GM15510 (cell line): ENCODE measurements around the gene SYT1.

Experiments used
- POLR2A ChIP-seq: IDR thresholded peaks from 3 replicates; pipeline ENCODE4 v1.6.1; 2011; ENCODE audit warnings: borderline replicate concordance; ENCODE audit not compliant: insufficient read length; ENCODE audit errors: extremely low read depth

Gene SYT1

GRCh38 chr12:79000501-79000900, 135.9 kb downstream of the SYT1 start:
- no peak for TF ChIP-seq POLR2A

DNA sequence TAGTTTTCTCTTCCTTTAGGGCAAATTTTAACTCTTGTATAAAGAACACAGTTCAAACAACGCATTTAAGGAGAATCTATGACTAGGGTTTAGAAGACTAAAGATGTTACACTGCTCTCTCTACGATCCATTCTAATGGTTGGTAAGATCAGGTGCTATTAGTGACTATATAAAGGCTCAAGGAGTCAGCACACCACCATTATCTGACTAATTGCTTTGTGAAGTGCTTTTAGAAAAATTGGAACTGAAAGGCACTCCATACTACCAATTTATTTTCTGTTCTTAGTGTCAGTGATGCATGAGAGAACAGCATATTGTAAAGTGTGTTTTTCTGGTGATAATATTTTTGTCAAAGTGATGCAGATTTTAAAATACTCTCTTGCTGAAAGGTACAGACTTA, 136.8 kb downstream of the SYT1 start:
- no peak for TF ChIP-seq POLR2A

DNA sequence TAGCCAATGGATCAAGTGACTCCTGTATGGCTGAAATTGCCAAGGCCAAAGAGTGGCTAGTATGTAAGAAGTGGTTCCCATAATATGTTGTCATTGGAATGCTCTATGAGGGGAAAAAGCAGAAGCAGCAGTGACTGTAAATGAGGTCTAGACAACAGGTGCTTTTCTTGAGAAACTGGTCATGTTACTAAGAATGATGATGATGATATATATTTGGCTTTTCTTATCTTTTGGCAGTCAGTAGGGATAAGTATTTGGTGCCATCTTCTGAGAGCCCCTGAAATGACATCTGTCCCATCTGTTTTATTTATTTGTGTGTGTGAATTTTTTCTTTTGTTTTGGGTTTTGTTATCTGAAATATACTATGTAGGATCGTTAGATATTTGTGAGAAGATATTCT, 141.7 kb downstream of the SYT1 start:
- no peak for TF ChIP-seq POLR2A

DNA sequence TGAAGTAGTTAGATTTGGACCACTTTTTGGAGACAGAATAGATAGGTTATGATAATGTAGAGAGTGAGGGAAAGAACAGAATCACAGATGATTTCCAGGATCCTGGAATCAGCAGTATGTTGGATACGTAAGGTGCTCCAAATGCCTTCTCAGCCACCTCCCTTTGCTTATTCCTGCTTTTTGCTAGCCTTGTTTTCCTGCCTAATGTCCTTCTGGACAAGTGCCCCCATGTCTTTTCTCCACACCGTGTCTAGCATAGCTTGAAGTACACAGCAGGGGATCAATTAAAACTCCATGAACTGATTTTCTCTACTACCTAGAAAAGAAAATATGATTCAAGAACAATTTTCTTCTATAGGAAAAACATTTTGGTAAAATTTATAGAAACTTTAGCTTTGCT, 144.0 kb downstream of the SYT1 start:
- no peak for TF ChIP-seq POLR2A

DNA sequence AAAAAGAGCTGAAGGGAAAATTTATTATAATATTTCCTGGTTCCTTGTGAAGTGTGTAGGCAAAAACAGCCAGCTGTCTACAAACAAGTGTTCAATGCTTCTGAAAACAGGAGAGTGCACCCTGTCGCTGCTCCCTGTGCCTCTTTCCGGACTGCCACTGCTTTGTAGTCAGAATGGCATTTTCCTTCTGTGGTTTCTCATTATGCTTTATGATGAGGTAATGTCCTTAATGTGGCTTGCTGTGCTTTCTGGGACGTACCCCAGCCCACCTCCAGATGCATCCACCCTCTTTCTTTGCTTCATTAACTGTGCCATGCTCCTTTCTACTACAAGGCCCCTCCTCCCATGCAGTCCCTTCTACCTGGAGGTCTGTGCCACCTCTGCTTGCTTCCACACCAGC, 148.1 kb downstream of the SYT1 start:
- TF ChIP-seq POLR2A = no peak

- TF ChIP-seq POLR2A = no peak
These were observed 151.6 kb downstream of the SYT1 start for GRCh38 chr12:79016181-79016580.

DNA sequence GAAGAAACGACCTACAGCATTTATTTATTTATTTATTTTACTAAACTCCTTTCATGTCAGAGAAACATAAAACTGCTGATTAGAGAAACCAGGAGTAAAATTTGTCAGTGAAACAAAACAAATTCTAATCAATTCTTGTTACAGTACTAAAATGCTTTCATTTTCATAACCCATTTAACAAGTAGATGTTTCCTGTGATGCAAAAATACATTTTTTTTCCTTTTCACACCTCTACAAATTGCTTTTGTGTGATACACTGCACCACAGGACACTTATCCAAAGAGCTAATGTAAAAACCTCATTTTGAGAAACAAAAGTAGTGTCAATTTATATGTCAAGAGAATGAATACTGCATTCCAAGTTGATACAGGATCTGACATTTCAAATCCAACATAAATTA, 155.1 kb downstream of the SYT1 start:
- TF ChIP-seq POLR2A = no peak

- TF ChIP-seq POLR2A = no peak
These were observed 155.5 kb downstream of the SYT1 start for GRCh38 chr12:79020106-79020505.

- TF ChIP-seq POLR2A = no peak
These were observed 156.4 kb downstream of the SYT1 start for GRCh38 chr12:79021021-79021420.

DNA sequence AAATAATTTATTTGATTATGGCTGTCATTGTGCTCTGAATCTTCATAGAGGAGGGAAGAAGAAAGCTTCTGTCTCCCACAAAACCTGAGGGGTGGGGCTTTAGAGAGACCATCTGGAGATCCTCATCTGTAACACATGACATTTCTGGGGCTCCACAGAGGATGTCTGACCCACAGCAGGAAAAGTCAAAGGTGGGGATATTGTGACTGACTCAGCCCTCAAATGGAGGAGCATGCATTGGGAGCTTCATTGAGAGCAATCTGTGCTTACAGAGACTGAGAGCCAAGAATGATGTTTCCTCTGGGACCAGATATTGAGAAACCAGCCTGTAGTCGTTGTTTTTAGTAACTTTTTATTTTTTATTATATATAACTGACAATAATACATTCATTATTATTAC, 158.7 kb downstream of the SYT1 start:
- no peak for TF ChIP-seq POLR2A

DNA sequence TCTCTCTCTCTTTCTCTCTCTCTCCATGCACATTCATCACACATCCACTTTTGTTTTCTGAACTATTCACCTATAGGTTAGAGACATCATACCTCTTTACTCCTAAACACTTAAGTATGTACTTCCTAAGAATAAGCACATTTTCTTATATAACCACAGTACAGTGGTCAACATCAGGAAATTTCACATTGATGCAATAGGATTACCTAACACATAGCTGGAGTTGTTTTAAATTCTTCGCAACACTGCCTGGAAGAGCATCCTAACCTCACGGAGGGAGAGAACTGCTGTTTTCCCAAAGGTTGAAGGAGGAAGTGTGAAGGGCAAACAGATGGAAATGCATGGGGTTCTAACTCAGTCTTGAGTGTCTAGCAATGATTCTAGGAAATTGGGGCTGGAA, 159.2 kb downstream of the SYT1 start:
- TF ChIP-seq POLR2A = no peak

DNA sequence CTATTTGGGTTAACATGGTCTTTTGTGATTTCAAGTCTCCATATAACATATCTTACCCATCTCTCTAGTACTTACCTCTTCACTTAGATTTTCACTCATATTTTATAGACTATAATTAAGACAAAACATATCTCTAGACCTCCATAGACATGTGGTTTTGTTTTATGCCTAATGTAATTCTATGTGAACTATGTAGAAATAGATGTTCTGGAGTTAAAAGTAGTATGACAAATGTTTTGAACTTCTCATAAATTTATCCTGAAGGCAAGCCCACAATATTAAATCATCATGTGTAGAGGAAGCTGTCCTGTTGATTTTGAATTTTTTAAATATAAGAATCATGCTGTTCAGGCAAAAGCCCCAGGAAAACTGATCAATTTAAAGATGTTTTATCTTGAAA, 169.2 kb downstream of the SYT1 start:
- TF ChIP-seq POLR2A = no peak

GRCh38 chr12:79046021-79046420, 181.4 kb downstream of the SYT1 start:
- TF ChIP-seq POLR2A = no peak

- TF ChIP-seq POLR2A = no peak
These were observed 184.4 kb downstream of the SYT1 start for GRCh38 chr12:79048962-79049361.

GRCh38 chr12:79053394-79053793, 188.8 kb downstream of the SYT1 start:
- TF ChIP-seq POLR2A = no peak

DNA sequence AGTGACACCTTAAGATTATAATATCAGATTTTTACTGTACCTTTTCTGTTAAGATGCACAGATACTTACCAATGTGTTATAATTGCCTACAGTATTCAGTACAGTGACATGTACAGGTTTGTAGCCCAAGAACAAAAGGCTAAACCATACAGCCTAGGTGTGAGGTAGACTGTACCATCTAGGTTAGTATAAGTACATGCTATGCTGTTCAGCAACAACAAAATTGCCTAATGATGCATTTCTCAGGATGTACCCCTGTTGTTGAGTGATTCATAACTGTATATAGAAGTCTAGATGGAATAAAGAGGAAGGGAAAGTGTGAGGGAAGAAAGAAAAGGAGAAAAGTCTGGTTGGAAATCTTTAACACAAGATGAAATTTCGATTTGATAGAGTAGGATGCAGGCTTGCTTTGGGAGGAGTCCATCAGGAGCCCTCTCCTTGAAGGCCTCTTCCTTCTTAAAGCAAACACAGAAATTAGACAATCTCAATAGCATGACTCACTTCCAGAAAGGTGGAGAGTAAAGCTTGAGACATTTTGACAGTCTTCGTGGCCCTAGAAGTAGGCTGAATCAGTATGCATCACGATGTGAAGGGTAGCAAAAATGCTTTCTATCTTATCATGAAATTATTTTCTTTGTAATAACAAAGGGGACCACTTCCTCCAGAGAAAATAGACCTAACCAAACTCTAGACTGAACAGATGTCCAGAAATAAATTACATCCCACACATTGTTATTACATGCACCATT, 191.5 kb downstream of the SYT1 start:
- no peak for TF ChIP-seq POLR2A

DNA sequence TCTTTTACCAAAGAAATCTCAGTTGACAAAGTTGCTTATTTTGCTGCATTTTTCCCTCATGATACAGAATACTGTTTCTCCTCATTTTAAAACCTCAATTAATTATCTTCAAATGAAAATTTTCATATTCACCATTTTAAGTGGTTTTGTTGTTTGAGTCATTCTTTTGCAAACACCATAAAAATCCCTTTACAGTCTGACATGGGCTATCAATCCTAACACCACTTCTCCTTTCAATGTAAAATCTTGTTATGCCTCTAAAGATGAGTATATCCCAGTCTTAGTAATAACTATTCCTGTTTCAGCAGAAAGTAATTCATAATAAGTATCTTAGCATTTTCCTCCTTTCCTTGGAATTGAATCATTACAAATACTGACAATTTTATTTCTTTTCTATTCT, 192.2 kb downstream of the SYT1 start:
- TF ChIP-seq POLR2A = no peak
